Mesenteric fat pad (tissue), 1 donor: ENCODE results near the gene DNASE1L1. TPM values are rescaled to one million over a fixed set of nuclear protein-coding genes. Genes with fewer than 3 reads are reported as not detected.

Experiments used
- DNase-seq: peaks from one replicate; pipeline ENCODE4 v3.0.0-alpha.2; 2020; ENCODE audit warnings: low spot score
- total RNA-seq: library from RNA; stranded (reverse); fragmentation: NEBNext Ultra II Directional; extraction: Animal tissue kit (Norgen Biotek cat#: 25700); gene quantifications from one replicate; pipeline ENCODE4 v1.2.1, GENCODE V29; 2021
- donor health status: DM: yes; HTN: yes; CAD: no.

DNASE1L1 gene
- total RNA-seq, 1 donor from 2014 or later: 18.9 TPM

- DNase-seq: no peak
These were observed 39.4 kb downstream of the DNASE1L1 start for GRCh38 chrX:154369449-154370299.

DNA sequence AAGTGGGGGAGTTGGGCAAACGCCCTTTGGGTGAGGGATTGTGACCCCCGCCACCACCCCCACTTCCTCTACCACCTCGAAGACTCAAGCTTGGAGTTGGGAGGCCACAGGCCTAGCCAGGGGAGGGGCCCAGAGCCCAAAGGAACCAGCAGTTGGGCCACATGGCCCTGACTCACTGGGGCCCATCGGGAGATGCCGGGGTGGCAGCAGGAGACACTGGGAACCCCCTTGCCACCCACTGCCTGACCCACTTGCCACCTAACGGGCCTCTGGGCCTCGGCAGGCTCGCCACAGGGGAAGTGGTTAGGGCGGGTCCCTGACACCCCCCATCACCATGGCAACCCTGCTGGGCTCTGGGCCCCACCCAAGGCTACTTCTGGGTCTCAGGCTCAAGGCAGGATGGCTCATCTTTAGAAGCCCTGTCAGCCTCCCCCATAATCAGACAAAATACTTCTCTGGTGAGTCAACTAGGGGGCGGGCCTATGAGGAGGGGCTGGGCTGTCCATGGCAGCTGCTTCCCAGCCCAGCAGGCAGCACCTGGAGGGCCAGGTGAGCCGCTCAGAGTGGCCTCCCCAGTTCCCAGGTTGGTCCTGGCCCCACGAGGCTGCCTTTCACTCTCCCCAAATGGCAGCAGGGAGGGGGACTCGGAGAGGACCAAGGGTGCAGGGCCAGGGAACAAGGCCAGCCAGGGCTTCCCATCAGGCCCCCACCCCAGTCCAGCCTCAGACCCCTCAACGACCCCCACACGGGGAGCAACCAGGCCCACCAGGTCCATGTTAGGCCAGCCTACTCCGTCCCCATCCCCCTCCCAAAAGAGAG lies 40.2 kb downstream of the DNASE1L1 start:
- no peak for DNase-seq

GRCh38 chrX:154367474-154368308 lies 41.4 kb downstream of the DNASE1L1 start:
- no peak for DNase-seq

GRCh38 chrX:154366666-154367055 lies 42.4 kb downstream of the DNASE1L1 start:
- DNase-seq: no peak

GRCh38 chrX:154365997-154366665 lies 42.9 kb downstream of the DNASE1L1 start:
- DNase-seq: no peak

DNA sequence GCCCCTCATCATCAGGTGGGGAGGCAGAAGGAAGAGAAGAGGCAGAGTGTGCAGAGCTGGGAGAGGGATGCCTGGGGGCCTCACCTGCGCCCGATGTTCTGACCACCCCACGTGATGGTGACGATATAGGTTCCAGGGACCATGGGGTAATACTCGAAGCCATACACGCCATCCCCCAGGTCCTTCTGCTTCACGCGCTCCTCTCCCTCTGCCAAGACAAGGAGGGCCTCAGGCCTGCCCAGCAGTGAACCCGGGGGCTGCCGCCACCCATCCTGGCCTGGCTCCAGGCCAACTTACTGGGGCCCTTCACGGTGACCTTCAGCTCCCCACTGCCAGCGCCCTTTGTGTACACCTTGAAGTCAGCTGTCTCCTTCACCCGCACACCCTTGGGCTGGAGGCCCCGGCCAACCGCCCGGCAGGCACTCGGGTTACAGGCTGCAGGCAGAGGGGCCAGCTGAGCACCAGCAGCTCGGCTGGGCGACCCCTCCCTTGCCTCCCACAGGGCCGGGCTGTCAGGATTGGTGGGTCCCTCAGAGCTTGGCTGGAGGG lies 43.9 kb downstream of the DNASE1L1 start:
- no peak for DNase-seq

GRCh38 chrX:154363706-154364439 lies 45.2 kb downstream of the DNASE1L1 start:
- no peak for DNase-seq

DNA sequence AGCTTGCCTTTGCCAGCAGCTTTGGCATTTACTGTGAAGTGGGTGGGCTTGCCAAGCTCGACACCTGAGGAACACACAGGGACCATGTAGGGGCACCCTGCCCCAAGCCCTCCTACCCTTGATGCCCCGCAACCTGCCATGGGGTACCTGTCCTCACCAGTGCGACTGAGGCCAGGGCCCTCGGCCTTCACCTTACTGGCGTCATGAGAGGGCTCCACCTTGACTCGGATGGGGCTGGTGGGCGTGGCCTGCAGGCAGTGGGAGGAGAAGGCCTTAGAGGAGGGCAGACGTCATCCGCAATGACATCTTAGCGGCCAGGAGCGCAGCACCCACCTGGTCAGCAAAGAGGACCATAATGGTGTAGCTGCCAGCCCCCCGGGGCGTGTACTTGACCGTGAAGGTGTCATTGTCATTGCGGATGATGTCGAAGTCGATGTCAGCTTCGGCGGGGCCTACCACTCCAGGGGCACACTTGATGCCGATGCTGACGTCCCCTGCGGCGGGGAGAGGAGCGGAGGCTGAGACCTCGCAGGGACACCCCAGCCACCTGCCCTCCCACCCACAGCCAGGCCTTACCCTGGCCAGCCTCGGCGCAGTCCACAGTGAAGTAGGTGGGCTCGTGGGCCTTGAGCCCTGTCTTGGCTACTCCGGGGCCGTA lies 46.8 kb downstream of the DNASE1L1 start:
- DNase-seq: no peak

DNA sequence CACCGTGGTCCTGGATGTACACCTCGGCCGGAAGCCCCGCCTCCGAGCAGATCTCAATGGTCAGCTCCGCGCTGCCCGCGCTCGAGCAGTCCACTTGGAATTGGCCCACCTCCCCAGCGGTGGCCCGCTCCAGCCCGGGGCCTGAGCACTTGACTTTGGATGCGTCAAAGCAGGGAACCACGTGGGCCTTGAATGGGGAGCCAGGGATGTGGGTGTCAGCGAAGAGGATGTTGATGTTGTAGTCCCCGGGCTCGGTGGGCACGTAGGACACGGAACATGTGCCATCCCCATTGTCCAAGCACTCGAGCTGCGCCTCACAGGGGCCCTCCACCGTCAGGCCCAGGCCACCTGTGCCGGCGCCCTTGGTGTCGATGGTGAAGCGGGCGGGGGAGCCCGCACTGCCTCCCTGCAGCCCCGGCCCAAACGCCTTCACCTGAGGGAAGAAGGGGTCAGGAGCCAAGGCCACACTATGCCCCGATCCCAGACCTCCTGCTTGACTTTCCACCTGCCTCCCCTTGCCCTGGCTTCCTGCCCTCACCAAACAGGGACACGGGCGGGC lies 48.8 kb downstream of the DNASE1L1 start:
- DNase-seq: no peak

GRCh38 chrX:154359362-154360154 lies 49.5 kb downstream of the DNASE1L1 start:
- no peak for DNase-seq

GRCh38 chrX:154358829-154359228 lies 50.2 kb downstream of the DNASE1L1 start:
- no peak for DNase-seq

DNA sequence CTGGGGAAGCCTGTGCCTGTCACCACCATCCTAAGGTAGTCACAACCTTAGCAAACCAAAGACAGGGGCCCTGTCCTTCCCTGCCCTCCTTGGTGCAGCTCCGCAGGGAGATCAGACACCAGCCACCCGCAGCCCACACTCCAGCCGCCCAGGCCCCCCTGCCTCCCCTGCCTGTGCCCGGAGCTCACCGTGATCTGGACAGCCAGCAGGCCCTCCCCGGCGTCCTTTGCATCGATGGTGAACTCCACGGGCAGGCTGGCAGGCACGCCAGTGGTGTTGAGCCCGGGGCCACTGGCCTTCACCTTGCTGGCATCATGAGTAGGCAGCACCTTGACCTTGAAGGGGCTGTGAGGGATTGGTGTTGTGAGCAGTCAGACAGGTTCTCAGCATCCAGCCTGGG lies 51.0 kb downstream of the DNASE1L1 start:
- DNase-seq: no peak

DNA sequence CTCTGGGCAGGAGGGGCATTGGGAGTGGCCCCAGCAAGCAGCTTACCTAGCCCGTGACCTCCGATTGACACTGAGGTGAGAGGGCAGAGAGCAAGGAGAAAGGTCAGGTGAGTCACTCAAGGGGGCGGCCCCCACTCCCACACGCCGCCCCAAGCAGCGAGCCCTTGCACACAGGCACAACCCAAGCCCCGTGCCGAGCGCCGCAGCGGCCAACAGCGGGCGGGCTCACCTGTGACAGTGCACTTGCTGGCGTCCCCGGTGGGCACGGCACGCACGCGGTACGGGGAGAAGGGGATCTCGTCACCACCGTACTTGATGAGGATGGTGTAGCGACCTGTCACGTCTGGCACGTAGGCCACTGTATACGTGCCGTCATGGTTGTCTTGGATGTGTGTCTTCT lies 51.8 kb downstream of the DNASE1L1 start:
- DNase-seq: no peak

- DNase-seq: no peak
These were observed 52.5 kb downstream of the DNASE1L1 start for GRCh38 chrX:154356596-154356995.

DNA sequence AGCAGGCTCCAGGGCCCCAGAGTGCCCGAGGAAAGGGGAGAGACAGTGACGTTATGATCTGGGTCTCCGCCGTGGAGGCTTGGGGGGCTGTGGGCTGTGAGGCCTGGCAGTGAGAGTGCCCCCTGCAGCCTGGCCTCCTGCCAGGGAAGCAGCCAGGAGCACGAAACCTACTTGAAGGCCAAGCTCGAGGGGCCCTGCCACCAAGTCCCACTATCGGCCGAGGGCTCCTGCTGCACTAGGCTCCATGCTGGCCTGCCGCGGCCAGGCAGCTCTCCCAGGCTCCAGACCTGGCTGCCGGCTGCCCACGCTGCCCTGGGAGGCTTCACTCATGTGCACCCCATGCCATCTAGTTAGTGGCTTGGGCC lies 53.3 kb downstream of the DNASE1L1 start:
- DNase-seq: no peak

- DNase-seq: no peak
These were observed 53.8 kb downstream of the DNASE1L1 start for GRCh38 chrX:154355094-154355775.

- no peak for DNase-seq
These were observed 54.5 kb downstream of the DNASE1L1 start for GRCh38 chrX:154354516-154354915.

DNA sequence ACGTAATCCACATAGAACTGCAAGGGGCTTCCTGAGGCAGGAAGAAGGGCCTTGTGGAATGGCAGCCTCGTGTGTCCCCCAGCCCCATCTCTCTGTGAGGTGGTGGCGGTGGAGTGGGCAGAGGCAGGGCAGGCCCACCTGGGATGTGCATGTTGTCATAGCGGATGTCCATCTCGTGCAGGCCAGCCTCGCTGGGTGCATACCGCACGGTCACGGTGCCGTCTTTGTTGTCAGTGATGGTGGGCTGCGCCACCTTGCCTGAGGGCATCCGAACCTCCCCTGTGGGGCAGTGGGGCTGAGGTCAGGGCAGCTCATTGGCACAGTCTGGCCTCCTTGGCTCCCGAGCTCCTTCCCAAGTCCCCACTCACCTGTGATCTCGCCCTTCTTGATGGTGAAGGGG lies 55.0 kb downstream of the DNASE1L1 start:
- no peak for DNase-seq
